H7 (cell line): ENCODE measurements around the gene ABCG5. TPM values are rescaled to one million over a fixed set of nuclear protein-coding genes. Genes with fewer than 3 reads are reported as not detected.

Experiments
- DNase-seq: peaks from one replicate; pipeline ENCODE4 v3.0.0; 2012
- H3K27me3 ChIP-seq: 2 replicates; pipeline ENCODE4 v1.6.0; 2011; ENCODE audit warnings: mild to moderate bottlenecking, low read length; ENCODE audit not compliant: control insufficient read depth, insufficient read depth
- H3K36me3 ChIP-seq: replicated peaks from 2 replicates; pipeline ENCODE4 v1.5.1; 2011; ENCODE audit warnings: low read length; ENCODE audit not compliant: control insufficient read depth, insufficient read depth
- H3K4me3 ChIP-seq: 2 replicates; pipeline ENCODE4 v1.5.1; 2011; ENCODE audit warnings: low read depth, mild to moderate bottlenecking, control low read depth, low read length, moderate library complexity; ENCODE audit not compliant: insufficient read depth
- total RNA-seq: library from RNA; depleted of rRNA; stranded (reverse); fragments of >200 nt; shearing (Covaris generic); gene quantifications from 2 replicates; pipeline ENCODE4 v1.2.3, GENCODE V29; 2014; rRNA removed

The ABCG5 gene
- not detected in 2 replicates for total RNA-seq

DNA sequence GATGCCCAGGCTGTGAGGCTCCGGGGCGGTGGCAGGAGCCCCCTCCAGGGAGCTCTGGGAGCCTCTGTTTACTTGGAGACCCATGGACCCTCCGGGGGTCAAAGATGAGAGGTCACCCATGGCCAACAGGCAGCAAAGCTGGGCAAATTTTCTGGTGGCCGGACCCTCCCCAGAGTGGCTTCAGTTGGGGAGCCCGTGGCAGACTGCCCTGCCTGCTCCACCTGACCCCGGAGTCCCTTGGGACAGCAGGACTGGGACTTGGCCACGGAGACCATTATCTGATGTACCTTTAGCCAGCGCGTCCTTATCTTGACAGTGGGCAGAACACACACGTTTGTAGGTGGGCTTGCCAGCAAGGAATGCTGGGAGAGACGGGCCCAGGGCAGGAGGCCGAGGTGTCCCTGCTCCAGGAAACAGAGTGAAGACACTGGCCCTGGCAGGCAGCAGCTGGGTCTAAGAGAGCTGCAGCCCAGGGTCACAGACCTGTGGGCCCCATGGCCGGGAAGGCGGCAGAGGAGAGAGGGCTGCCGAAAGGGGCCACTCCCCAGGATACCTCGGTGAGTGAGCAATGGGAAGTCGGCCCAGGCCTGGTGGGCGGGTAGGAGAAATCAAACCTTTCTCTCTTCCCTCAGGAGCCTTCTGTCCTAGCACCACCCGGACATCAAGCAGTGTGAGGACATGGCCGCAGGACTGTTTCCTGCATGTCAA is at the start of gene ABCG5, which contains the start of gene ABCG8:
Gene ABCG5, minus strand, starts transcription at position 280 of the 708 bp plus-strand sequence. Its CDS starts 160 bp downstream, at position 120.
Gene ABCG8, plus strand, starts transcription at position 412 of the 708 bp plus-strand sequence. Its CDS starts 83 bp downstream, at position 495.
- DNase-seq, result peak; percentile 31

DNA sequence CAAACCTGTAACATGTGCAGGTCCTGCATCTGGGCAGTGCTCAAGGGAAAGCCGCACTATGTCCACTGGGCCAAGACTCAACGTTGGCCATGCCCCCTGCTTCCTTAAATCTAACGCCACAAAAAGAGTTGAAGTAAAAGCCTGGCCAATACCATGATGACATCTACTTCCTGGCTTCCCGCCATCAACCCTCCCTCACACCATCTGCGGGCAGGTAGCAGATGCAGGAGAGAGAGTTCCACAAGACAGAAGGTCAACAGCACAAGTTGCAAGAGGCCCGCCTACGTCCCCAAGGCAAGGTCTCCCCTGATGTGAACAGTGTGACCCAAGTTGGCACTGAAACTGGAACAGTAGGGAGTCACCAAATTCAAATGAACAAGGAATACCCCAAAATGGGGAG is 48.5 kb upstream of the ABCG5 start:
- H3K36me3 ChIP-seq, result peaks cover 31% of the 10 kb centered on the region
- no peaks in the 10 kb centered on the region for H3K27me3 ChIP-seq
- no peak for DNase-seq
- H3K4me3 ChIP-seq, result no peak overlapping the region

More for the DNA sequence above, at the start of gene ABCG5, which contains the start of gene ABCG8:
- Histone ChIP-seq H3K27me3 (no peaks in the 10 kb centered on the region), H3K36me3 (no peaks in the 10 kb centered on the region), H3K4me3 (no peak within 1 kb of the TSS)

DNA sequence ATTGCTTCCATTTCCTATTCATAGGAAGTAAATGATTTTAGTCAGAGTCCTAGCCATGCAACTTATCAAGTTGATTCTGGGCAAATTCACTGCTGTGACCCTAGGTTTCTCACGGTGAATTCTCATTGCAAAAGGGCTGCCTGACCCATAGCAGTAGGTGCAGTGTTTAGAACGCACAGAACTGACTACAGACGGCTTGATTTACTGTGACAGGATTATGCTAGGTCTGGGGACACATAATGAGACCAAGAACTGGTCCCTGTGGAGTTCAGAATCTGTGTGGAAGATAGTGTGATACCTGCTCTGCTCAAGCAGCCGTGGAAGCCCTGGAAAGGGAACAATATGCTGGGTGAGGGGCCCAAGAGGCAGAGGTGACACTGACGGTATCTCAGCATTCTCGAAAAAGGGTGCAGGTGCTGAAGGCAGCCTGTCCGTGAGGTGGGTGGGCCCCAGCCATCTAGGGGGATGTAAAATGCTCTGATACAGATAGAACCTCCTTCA is 46.5 kb upstream of the ABCG5 start:
- Histone ChIP-seq H3K27me3 (no peaks in the 10 kb centered on the region), H3K36me3 (peaks cover 22% of the 10 kb centered on the region), H3K4me3 (no peak overlapping the region)
- DNase-seq, result no peak

DNA sequence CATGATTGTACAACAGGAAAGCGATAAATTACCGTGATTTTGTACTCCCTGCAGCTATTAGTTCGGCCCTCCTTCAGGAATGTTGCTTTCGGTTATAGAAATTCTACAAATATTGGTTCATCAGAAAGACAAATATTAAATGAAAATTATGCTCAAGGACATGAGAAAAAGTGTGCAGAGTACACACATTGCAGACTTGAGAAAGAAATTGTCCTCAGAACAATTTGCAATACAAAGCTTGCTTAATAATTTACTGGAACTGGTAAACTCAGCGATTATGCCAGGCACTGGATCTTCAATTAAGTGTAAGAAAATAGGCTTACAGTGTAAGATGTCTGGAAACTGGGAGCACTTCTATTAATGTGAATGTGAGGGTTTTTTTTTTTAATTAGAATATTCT is 46.0 kb upstream of the ABCG5 start:
- Histone ChIP-seq H3K4me3 (no peak overlapping the region), H3K36me3 (peaks cover 19% of the 10 kb centered on the region), H3K27me3 (no peaks in the 10 kb centered on the region)
- no peak for DNase-seq

DNA sequence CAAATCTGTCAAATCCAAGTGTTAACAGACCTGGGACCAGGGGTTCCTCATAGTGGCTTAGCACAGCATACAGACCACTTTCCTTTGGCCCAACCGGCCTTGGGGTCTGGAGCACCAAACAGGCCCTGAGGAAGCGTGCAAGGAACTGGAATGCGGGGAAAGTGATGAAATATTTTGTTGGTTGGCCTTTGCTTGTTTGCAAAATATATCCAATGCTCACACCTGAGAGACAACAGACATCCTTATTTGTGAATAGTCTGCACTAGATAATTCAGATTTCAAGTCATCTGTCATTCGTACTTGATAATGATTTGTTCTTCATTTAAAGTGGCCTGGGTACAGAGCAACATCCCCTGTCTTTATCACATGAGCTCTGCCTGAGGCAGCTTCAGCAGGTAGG is 43.7 kb upstream of the ABCG5 start:
- Histone ChIP-seq H3K4me3 (no peak overlapping the region), H3K27me3 (no peaks in the 10 kb centered on the region), H3K36me3 (peaks cover 6% of the 10 kb centered on the region)
- no peak for DNase-seq

DNA sequence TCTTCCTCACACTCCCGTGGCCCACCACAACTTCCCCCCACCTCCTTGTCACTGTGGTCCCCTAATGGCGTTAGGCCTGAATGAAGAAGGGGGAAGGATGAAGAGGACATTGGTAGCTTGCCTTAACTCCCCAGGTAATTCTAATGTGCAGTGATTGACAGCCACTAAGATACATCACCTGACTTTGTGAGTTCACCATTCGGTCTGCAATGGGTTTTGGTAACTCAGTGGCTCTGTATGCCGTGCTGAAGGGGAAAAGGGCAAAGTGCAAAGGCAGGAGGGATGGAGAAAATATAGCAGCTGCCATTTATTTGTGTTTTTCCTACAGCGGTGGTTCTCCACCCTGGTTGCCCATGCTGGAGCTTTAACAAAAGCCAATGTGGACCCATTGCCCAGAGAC is 42.3 kb upstream of the ABCG5 start:
- Histone ChIP-seq H3K36me3 (peaks cover 2% of the 10 kb centered on the region), H3K27me3 (no peaks in the 10 kb centered on the region), H3K4me3 (no peak overlapping the region)
- DNase-seq, result no peak

DNA sequence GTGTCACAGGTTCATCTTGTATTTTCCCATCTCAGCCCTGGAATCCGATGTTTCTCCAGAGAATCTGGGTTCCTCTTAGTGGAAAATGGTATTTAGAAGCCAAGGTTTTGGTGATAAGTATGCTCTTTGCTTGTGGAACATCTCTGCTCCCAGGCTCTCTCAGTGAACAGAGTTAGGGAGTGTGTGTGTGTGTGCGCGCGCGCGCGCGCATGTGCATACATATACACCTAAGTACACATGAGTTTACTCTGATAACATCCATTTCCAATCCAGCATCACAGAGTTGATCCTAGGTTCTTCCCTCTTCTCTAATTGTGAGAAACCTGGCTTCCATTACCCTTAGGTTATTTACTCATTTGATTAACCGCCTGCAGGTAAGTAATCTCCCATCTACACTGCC is 41.8 kb upstream of the ABCG5 start:
- H3K36me3 ChIP-seq, result peaks cover 2% of the 10 kb centered on the region; the same call in 1 of the 2 replicates
- DNase-seq, result no peak
- H3K4me3 ChIP-seq, result no peak overlapping the region
- H3K27me3 ChIP-seq, result no peaks in the 10 kb centered on the region

DNA sequence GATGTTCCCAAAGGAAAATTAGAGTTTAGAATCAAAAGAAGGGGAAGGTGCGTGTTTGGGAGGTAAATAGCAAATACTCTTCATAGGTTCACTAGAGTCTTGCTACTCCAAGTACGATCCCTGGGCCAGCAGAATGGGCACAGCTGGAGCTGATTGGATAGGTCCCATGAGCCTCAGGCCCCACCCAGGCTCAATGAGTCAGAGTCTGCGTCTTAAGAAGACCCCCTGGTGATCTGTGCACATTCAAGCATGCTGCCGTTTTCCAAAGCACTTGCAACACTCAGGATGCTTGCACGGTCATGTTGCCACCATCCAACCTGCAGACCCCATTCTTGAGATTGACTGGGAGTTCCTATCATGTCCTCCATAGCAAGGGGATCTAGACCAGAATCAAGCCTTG is 40.6 kb upstream of the ABCG5 start:
- Histone ChIP-seq H3K36me3 (no peaks in the 10 kb centered on the region), H3K4me3 (no peak overlapping the region), H3K27me3 (no peaks in the 10 kb centered on the region)
- no peak for DNase-seq

DNA sequence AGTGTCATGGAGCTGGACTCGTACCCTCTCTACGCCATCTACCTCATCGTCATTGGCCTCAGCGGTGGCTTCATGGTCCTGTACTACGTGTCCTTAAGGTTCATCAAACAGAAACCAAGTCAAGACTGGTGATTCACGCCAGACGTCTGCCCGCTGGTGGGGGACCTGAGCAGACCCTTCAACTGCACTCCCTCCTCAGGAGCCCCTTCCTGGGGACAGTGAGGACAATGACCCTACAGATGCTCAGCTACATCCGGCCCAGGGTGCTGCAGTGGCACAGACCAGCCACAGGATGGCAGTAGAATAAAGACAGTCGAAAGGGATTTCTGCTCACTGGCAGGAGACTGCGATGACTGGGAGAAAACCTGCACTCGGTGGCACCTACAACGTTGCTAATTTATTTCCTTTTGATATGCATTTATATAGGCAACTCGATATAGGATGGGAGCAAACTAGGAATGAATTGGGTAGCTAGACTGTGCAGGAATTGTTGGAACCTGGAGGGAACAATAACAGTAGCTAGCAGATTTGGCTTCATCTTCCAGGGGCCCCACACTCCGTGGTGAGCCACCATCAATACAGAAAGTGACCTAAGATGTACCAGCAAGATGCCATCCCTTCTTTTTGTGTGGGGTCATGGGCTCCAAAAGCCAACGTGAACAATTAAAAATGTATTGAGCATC is 39.3 kb upstream of the ABCG5 start:
- DNase-seq, result peak; percentile 83

DNA sequence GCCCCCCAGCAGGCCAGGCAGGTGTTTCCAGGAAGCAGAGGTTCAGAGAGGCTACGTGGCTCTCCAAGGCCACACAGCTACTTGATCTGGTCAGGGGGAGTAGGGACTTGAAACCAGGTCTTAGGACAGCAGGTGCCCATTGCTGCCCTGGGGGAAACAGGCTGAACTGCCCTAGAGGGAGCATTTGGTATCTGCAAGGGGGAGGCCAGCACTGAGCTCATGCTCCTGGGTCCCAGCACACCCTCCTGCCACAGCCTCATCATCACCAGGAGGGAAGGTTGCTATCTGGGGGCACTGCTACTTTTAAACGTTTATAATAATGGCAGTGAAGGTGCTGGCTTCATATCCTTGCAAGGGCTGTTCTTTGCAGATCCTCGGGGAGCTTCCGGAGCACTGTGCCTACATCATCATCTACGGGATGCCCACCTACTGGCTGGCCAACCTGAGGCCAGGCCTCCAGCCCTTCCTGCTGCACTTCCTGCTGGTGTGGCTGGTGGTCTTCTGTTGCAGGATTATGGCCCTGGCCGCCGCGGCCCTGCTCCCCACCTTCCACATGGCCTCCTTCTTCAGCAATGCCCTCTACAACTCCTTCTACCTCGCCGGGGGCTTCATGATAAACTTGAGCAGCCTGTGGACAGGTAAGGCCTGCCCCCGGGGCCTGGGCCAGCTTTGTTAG is 36.3 kb upstream of the ABCG5 start:
- H3K4me3 ChIP-seq, result no peak overlapping the region
- DNase-seq, result peak; percentile 51
- no peaks in the 10 kb centered on the region for H3K36me3 ChIP-seq

More for the DNA sequence above, 39.3 kb upstream of the ABCG5 start:
- H3K4me3 ChIP-seq, result no peak overlapping the region
- H3K36me3 ChIP-seq, result no peaks in the 10 kb centered on the region
- H3K27me3 ChIP-seq, result no peaks in the 10 kb centered on the region

DNA sequence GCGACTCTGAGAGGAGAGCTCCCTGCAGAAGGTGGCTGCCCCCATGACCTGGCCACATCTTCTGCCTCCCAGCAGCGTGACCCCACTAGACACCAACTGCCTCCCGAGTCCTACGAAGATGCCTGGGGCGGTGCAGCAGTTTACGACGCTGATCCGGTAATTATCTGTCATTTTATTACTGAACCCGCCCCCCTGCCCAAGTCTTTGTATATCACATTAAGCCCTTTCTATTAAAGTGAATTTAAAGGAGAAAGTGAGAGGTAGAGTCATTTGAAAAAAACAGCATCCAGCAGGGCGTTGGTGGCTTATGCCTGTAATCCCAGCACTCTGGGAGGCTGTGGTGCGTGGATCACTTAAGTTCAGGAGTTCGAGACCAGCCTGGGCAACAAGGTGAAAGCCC is 33.5 kb upstream of the ABCG5 start:
- no peaks in the 10 kb centered on the region; the same call in 1 of the 2 replicates for H3K27me3 ChIP-seq
- DNase-seq, result no peak
- H3K4me3 ChIP-seq, result no peak overlapping the region
- no peaks in the 10 kb centered on the region for H3K36me3 ChIP-seq

More for the DNA sequence above, 36.3 kb upstream of the ABCG5 start:
- no peaks in the 10 kb centered on the region for H3K27me3 ChIP-seq

DNA sequence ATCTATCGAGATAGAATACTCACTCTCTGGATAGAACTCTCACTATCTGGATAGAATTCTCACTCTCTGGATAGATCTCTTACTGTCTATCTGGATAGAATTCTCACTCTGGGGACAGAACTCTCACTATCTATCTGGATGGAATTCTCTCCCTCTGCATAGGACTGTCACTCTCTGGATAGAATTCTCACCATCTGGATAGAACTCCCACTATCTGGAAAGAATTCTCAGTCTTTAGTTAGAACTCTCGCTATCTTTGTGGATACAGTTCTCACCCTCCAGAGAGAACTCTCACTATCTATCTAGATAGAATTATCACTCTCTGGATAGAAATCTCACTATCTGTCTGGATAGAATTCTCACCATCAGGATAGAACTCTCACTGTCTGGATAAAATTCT is 16.7 kb upstream of the ABCG5 start:
- no peaks in the 10 kb centered on the region; the same call in 1 of the 2 replicates for H3K27me3 ChIP-seq
- no peak overlapping the region for H3K4me3 ChIP-seq
- H3K36me3 ChIP-seq, result no peaks in the 10 kb centered on the region
- no peak for DNase-seq

DNA sequence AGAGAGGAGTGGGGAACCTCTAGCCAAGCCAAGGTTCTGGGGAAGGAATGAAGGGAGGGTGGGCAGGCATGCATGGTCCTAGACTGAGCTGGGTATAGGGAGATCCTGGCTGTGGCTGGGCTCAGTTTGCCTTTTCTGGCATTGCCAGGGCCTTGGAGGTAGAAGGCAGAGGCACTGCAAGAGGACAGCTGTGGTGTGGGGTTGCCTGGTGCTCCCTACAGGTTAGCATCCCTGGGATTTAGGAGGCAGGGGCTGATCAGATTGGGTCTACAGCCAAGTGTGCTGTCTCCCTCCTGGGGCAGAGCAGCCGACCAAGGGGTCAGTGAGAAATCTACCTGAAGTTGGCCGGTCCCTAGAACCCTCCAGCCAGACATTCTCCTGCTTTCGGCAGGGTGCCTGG is 16.0 kb upstream of the ABCG5 start:
- Histone ChIP-seq H3K36me3 (no peaks in the 10 kb centered on the region), H3K4me3 (no peak overlapping the region), H3K27me3 (no peaks in the 10 kb centered on the region; the same call in 1 of the 2 replicates)
- peak; percentile 5 for DNase-seq
